IMR-90 (cell line): ENCODE measurements around the gene NOL4L. TPM values are rescaled to one million over a fixed set of nuclear protein-coding genes. Genes with fewer than 3 reads are reported as not detected.
A peak's percentile ranks its signal among the peaks of the same experiment; 100 is the strongest.

Source experiments
- ATAC-seq: fragments of 200-7000 bp; cut with Tn5 transposase; 2 replicates; pipeline ENCODE4 v1.9.1; 2020; ENCODE audit warnings: low read depth, mild to moderate bottlenecking, moderate library complexity
- BruUV-seq: library from RNA; stranded (reverse); fragments of 400-500 nt; replicated peaks from 2 replicates; lab custom pipeline; 2021; lab: Mats Ljungman, UMichigan
- CTCF ChIA-PET: fragments of 300-600 bp; formaldehyde crosslinking; extraction: SDS; loops from one replicate; lab custom pipeline; 2021; ENCODE audit warnings: antibody characterized with exemption; lab: Yijun Ruan, JAX
- POLR2A ChIA-PET: fragments of 300-600 bp; sonication (Branson Sonifier 250); formaldehyde crosslinking; loops from one replicate; lab custom pipeline; 2022; ENCODE audit warnings: antibody characterized with exemption; ENCODE audit not compliant: unreplicated experiment; lab: Charles Lee
- DNase-seq: peaks from one replicate; pipeline ENCODE4 v3.0.0; 2013
- H2AFZ ChIP-seq: replicated peaks from 2 replicates; pipeline ENCODE3; 2013; ENCODE audit warnings: low read length, mild to moderate bottlenecking; ENCODE audit not compliant: poor library complexity
- H2AK5ac ChIP-seq: 2 replicates; pipeline ENCODE4 v1.6.1; 2013; ENCODE audit warnings: low read depth, low read length, inconsistent platforms
- H2AK9ac ChIP-seq: replicated peaks from 2 replicates; pipeline ENCODE3; 2013; ENCODE audit warnings: mild to moderate bottlenecking, low read depth, low read length, moderate library complexity; ENCODE audit not compliant: poor library complexity
- H2BK120ac ChIP-seq: 2 replicates; pipeline ENCODE4 v1.6.1; 2013; ENCODE audit warnings: low read depth, low read length, inconsistent platforms
- H2BK15ac ChIP-seq: 3 replicates; pipeline ENCODE4 v1.6.1; 2013; ENCODE audit warnings: low read depth, low read length, inconsistent platforms
- H2BK20ac ChIP-seq: 2 replicates; pipeline ENCODE4 v1.6.1; 2013; ENCODE audit warnings: low read depth, mild to moderate bottlenecking, inconsistent platforms, low read length, moderate library complexity
- H2BK5ac ChIP-seq: 2 replicates; pipeline ENCODE4 v1.6.1; 2013; ENCODE audit warnings: mild to moderate bottlenecking, low read depth, low read length, inconsistent platforms; ENCODE audit not compliant: poor library complexity, severe bottlenecking
- H3K14ac ChIP-seq: replicated peaks from 2 replicates; pipeline ENCODE4 v1.6.1; 2013; ENCODE audit warnings: low read depth, low read length, inconsistent platforms
- H3K18ac ChIP-seq: 2 replicates; pipeline ENCODE4 v1.6.1; 2013; ENCODE audit warnings: low read depth, low read length, control low read depth
- H3K23ac ChIP-seq: 2 replicates; pipeline ENCODE4 v1.6.1; 2013; ENCODE audit warnings: low read depth, low read length, inconsistent platforms
- H3K27ac ChIP-seq: 2 replicates; pipeline ENCODE4 v1.5.1; 2013; ENCODE audit warnings: mild to moderate bottlenecking, control low read depth, low read length; ENCODE audit not compliant: insufficient read depth
- H3K27me3 ChIP-seq: 2 replicates; pipeline ENCODE4 v1.6.1; 2013; ENCODE audit warnings: low read length; ENCODE audit not compliant: control insufficient read depth, insufficient read depth
- H3K36me3 ChIP-seq: 2 replicates; pipeline ENCODE4 v1.6.1; 2013; ENCODE audit warnings: low read length, mixed read lengths; ENCODE audit not compliant: control insufficient read depth, insufficient read depth
- H3K4ac ChIP-seq: 2 replicates; pipeline ENCODE4 v1.6.1; 2013; ENCODE audit warnings: low read depth, low read length, inconsistent platforms
- H3K4me1 ChIP-seq: 2 replicates; pipeline ENCODE4 v1.6.1; 2013; ENCODE audit warnings: low read length, mixed read lengths; ENCODE audit not compliant: control insufficient read depth, insufficient read depth
- H3K4me2 ChIP-seq: 2 replicates; pipeline ENCODE4 v1.6.1; 2013; ENCODE audit warnings: low read depth, mild to moderate bottlenecking, control low read depth, low read length, moderate library complexity
- H3K4me3 ChIP-seq: 2 replicates; pipeline ENCODE4 v1.5.1; 2013; ENCODE audit warnings: low read depth, mild to moderate bottlenecking, control low read depth, low read length, moderate library complexity; ENCODE audit not compliant: insufficient read depth
- H3K56ac ChIP-seq: 2 replicates; pipeline ENCODE4 v1.6.1; 2013; ENCODE audit warnings: low read length, inconsistent platforms; ENCODE audit not compliant: insufficient read depth; ENCODE audit errors: extremely low read depth
- H3K79me1 ChIP-seq, 2 experiments: 2 replicates each; pipeline ENCODE4 v1.6.1; 2013; ENCODE audit warnings: low read length in 2 of 2, inconsistent platforms in 1 of 2, low read depth in 1 of 2
- H3K9ac ChIP-seq: 2 replicates; pipeline ENCODE4 v1.6.1; 2013; ENCODE audit warnings: low read depth, low read length, control low read depth
- H3K9me1 ChIP-seq: 2 replicates; pipeline ENCODE4 v1.6.1; 2013; ENCODE audit warnings: low read length, inconsistent platforms; ENCODE audit not compliant: insufficient read depth
- H3K9me3 ChIP-seq: 2 replicates; pipeline ENCODE4 v1.6.1; 2013; ENCODE audit warnings: low read length; ENCODE audit not compliant: control insufficient read depth, insufficient read depth
- H4K20me1 ChIP-seq: 2 replicates; pipeline ENCODE4 v1.6.1; 2013; ENCODE audit warnings: low read length, inconsistent platforms; ENCODE audit not compliant: insufficient read depth
- H4K5ac ChIP-seq: 2 replicates; pipeline ENCODE4 v1.6.1; 2013; ENCODE audit warnings: mild to moderate bottlenecking, low read depth, low read length, control low read depth
- H4K8ac ChIP-seq, 2 experiments: 2 replicates each; pipeline ENCODE4 v1.6.1; 2013; ENCODE audit warnings: low read depth in 2 of 2, low read length in 2 of 2, control low read depth in 1 of 2, inconsistent platforms in 1 of 2
- H4K91ac ChIP-seq: 2 replicates; pipeline ENCODE4 v1.6.1; 2013; ENCODE audit warnings: low read depth, low read length, inconsistent platforms; ENCODE audit not compliant: insufficient read depth
- CTCF ChIP-seq: conservative IDR thresholded peaks from 2 replicates; pipeline ENCODE4 v1.5.1; 2012; ENCODE audit warnings: mild to moderate bottlenecking, low read depth, low read length, improper control_type of control experiment
- MAFK ChIP-seq: IDR thresholded peaks from 2 replicates; pipeline ENCODE4 v1.6.1; 2012; ENCODE audit warnings: low read depth, low read length, improper control_type of control experiment
- USF2 ChIP-seq: fragments of 150-350 bp; IDR thresholded peaks from 2 replicates; pipeline ENCODE4 v1.6.1; 2017; ENCODE audit warnings: mild to moderate bottlenecking, antibody characterized with exemption, low read length, low read depth
- WGBS, 2 experiments: methylation state at CpG; one replicate each; pipeline versions ENCODE4 v1.1.5 to v1.1.7; 2013; ENCODE audit warnings: missing lambda C conversion rate in 2 of 2; ENCODE audit not compliant: insufficient read length in 1 of 2; ENCODE audit errors: extremely low coverage in 2 of 2; 5-methylcytosine and 5-hydroxymethylcytosine counted together
- dilution Hi-C: fragments of 300-500 bp; cut with HindIII; formaldehyde crosslinking; loops from one replicate; pipeline ENCODE4 v1.14.3; 2018; ENCODE audit warnings: low sequenced_read_pairs; ENCODE audit not compliant: unreplicated experiment
- in situ Hi-C: fragments of 300-500 bp; cut with MboI; formaldehyde crosslinking; loops from 3 replicates; pipeline ENCODE4 v1.14.3; 2019; ENCODE audit warnings: low sequenced_read_pairs, inconsistent platforms, mixed read lengths
- intact Hi-C: fragments of 100-400 bp; cut with micrococcal nuclease; formaldehyde crosslinking; loops from 2 replicates; pipeline ENCODE4 v1.10.0; 2022
- polyA plus RNA-seq, 3 experiments: library from polyadenylated mRNA; depleted of rRNA; stranded (reverse); fragments of >200 nt; gene quantifications; 2 replicates each; pipeline ENCODE4 v1.2.3, GENCODE V29; 2012; ENCODE audit warnings: low replicate concordance in 1 of 3
- total RNA-seq: library from RNA; depleted of rRNA; stranded (reverse); fragments of >200 nt; gene quantifications from 2 replicates; pipeline ENCODE4 v1.2.3, GENCODE V29; 2012

The NOL4L gene
- total and polyA plus RNA-seq, 2 of the 4 experiments (the other 2 are of a cell fraction) = 4.7 to 13.3 TPM

- TF ChIP-seq USF2 = no peak
Measured at GRCh38 chr20:32470025-32470861, 114.9 kb downstream of the NOL4L start (continued).

- in situ Hi-C loops = no loop called here
- no peak overlapping the region for H2AFZ ChIP-seq
- BruUV-seq = no TSS peak
- H4K20me1 ChIP-seq = peaks cover 4% of the 10 kb centered on the region
- H3K4ac ChIP-seq = no peak overlapping the region
- intact Hi-C loops = no loop called here
- TF ChIP-seq CTCF (no peak), MAFK (no peak)
- H3K9me3 ChIP-seq = no peaks in the 10 kb centered on the region
- no peak overlapping the region for H2AK9ac ChIP-seq
- peaks cover 9% of the 10 kb centered on the region; the same call in 1 of the 2 replicates for H3K36me3 ChIP-seq
- H3K4me3 ChIP-seq = no peak overlapping the region
- H3K4me1 ChIP-seq = peaks cover 38% of the 10 kb centered on the region
- WGBS, 2 experiments = 97% methylated on average over 5 of the region's 7 CpGs; no CpG with 5 or more reads in 1 of the 2 experiments
- H3K27ac ChIP-seq = no peak overlapping the region
- no peak overlapping the region for H3K4me2 ChIP-seq
- H4K8ac ChIP-seq = no peak overlapping the region; a peak in 1 of 4 replicates
- no peaks in the 10 kb centered on the region for H3K27me3 ChIP-seq
- no peak overlapping the region for H3K18ac ChIP-seq
- no peak overlapping the region for H2BK5ac ChIP-seq
- H3K14ac ChIP-seq = no peak overlapping the region; the same call in 1 of the 2 replicates
- no peak overlapping the region for H3K56ac ChIP-seq
- no peak overlapping the region for H3K9ac ChIP-seq
- dilution Hi-C loops = no loop called here
- H2AK5ac ChIP-seq = 0 out of 2 replicates have a peak overlapping the region, but pooled peaks have one; percentile 51
- H3K23ac ChIP-seq = peak overlapping the region; percentile 42; the same call in 1 of the 2 replicates
- H2BK20ac ChIP-seq = no peak overlapping the region
- peaks cover 31% of the 10 kb centered on the region for H3K9me1 ChIP-seq
- no peak overlapping the region for H4K91ac ChIP-seq
- CTCF ChIA-PET = no interaction called here
- no peak overlapping the region; the same call in 1 of the 2 replicates for H2BK120ac ChIP-seq
- POLR2A ChIA-PET = no interaction called here
- no peak for DNase-seq
- peaks cover 13 to 95% of the 10 kb centered on the region in 2 experiments for H3K79me1 ChIP-seq
- no peak overlapping the region for H4K5ac ChIP-seq
- no peak for ATAC-seq
- no peak overlapping the region for H2BK15ac ChIP-seq
Measured at GRCh38 chr20:32468860-32469259, 116.3 kb downstream of the NOL4L start.
